GM12873 (cell line): ENCODE measurements around the gene RAVER1.

Source experiments
- TF ChIP-seq, protein P1 (sequence below): IDR thresholded peaks from 2 replicates; pipeline ENCODE4 v1.5.1; 2012; ENCODE audit warnings: low read depth, mild to moderate bottlenecking, moderate library complexity, low read length, control low read depth; ENCODE audit not compliant: insufficient read depth; ENCODE audit errors: missing control alignments

The RAVER1 gene

GRCh38 chr19:10306327-10306726, 27.0 kb downstream of the RAVER1 start:
- TF ChIP-seq, protein P1, sequence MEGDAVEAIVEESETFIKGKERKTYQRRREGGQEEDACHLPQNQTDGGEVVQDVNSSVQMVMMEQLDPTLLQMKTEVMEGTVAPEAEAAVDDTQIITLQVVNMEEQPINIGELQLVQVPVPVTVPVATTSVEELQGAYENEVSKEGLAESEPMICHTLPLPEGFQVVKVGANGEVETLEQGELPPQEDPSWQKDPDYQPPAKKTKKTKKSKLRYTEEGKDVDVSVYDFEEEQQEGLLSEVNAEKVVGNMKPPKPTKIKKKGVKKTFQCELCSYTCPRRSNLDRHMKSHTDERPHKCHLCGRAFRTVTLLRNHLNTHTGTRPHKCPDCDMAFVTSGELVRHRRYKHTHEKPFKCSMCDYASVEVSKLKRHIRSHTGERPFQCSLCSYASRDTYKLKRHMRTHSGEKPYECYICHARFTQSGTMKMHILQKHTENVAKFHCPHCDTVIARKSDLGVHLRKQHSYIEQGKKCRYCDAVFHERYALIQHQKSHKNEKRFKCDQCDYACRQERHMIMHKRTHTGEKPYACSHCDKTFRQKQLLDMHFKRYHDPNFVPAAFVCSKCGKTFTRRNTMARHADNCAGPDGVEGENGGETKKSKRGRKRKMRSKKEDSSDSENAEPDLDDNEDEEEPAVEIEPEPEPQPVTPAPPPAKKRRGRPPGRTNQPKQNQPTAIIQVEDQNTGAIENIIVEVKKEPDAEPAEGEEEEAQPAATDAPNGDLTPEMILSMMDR = no peak

DNA sequence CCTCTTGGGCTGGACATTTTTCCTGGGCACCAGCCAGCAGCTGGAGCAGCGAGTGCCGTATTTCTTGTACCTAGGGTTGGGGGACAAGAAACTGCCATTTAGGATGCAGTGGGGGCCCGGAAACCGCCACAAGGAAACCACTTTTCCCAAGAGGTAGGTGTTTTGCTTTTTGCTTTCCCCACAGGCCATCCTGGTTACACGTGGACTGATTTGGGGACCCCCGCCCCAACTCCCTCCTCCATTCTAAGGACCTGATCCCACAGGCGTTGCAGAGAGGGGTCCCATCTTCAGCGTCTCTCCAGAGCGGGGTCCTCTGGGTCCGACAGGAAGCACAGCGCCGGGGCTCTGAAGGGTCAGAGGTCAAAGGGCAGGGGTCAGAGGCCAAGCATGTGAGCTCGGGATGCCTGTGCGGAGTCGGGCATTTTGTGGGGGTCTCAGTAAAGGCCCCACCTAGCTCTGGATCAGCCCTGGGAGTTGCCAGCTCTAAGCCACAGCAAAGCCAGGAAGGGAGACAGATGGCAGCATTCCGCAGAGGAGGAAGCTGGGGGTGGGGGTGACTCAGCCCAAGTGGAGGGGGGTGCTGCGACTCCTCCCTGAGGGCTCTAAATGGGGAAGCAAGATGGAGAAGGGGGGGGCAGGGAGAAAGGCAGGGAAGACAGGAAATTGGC, 28.1 kb downstream of the RAVER1 start:
- TF ChIP-seq, protein P1 = no peak

- TF ChIP-seq, protein P1 = no peak
These were observed 33.5 kb downstream of the RAVER1 start for GRCh38 chr19:10299545-10300458.

- TF ChIP-seq, protein P1 = no peak
These were observed 37.3 kb downstream of the RAVER1 start for GRCh38 chr19:10295847-10296591.

DNA sequence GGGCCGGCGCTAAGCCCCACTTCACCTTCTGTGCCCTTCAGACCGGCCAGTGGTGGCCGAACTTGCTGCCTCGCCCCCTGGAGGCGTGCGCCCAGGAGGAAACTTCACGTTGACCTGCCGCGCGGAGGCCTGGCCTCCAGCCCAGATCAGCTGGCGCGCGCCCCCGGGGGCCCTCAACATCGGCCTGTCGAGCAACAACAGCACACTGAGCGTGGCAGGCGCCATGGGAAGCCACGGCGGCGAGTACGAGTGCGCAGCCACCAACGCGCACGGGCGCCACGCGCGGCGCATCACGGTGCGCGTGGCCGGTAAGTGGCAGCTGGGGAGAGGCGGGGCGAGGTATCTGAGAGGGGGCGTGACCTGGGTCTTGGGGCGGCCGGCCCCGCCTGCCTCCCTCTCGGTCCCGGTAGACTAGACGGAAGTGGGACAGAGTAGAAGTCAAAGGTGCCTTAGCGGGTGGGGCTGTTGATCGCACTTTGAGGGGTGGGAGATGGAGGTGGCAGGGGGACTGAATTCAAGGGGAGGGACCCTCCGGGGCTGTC, 38.0 kb downstream of the RAVER1 start:
- TF ChIP-seq, protein P1 = peak; percentile 27

DNA sequence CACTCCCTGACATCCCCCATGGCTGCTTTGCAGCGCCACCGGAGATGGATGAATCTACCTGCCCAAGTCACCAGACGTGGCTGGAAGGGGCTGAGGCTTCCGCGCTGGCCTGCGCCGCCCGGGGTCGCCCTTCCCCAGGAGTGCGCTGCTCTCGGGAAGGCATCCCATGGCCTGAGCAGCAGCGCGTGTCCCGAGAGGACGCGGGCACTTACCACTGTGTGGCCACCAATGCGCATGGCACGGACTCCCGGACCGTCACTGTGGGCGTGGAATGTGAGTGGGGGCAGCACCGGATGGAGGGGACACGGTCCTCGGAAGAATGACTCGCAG, 39.0 kb downstream of the RAVER1 start:
- TF ChIP-seq, protein P1 = no peak
